ENCODE measurements around the gene EGLN1.

EGLN1 gene

DNA sequence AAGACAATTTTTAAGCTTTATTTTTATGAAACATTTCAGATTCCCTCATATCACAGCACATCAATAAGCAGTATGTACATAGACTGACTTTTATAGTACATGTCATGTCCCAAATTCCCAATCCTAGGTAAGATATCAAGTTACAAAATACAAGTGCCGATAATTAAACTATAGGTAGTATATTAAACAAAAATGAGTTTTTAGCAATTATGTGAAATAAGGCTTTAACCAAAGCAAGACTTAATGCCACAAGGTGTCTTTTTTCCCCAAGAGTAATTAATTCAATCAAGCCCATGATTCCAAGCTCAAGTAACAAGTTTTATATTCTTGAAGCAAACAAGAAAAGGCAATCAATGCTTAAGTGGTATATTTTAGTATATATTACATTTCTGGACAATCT, 89.3 kb downstream of the EGLN1 start:
- TF ChIP-seq, protein P1, sequence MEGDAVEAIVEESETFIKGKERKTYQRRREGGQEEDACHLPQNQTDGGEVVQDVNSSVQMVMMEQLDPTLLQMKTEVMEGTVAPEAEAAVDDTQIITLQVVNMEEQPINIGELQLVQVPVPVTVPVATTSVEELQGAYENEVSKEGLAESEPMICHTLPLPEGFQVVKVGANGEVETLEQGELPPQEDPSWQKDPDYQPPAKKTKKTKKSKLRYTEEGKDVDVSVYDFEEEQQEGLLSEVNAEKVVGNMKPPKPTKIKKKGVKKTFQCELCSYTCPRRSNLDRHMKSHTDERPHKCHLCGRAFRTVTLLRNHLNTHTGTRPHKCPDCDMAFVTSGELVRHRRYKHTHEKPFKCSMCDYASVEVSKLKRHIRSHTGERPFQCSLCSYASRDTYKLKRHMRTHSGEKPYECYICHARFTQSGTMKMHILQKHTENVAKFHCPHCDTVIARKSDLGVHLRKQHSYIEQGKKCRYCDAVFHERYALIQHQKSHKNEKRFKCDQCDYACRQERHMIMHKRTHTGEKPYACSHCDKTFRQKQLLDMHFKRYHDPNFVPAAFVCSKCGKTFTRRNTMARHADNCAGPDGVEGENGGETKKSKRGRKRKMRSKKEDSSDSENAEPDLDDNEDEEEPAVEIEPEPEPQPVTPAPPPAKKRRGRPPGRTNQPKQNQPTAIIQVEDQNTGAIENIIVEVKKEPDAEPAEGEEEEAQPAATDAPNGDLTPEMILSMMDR (conservative IDR thresholded peaks at IDR 0.05; ENCODE audit: low read depth, low read length) = no peak
- no peak for DNase-seq (ENCODE audit: low read depth)
- H3K4me3 ChIP-seq (ENCODE audit: low read depth, low read length) = no peak overlapping the region

DNA sequence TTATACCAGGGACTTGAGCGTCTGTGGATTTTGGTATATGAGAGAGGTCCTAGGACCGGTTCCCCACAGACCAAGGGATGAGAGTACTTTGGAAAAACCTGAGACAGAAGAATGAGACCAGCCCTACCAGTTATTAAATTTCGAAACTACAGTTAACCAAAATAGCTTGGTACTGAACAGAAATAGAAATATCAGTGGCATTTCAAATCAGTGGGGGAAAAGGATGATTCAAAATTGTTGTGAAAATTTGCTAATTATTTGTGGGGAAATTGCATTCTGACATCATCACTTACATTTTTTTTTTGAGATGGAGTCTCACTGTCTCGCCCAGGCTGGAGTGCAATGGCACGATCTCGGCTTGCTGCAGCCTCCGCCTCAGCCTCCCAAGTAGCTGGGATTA, 92.6 kb downstream of the EGLN1 start:
- TF ChIP-seq, protein P1 (conservative IDR thresholded peaks at IDR 0.05; ENCODE audit: low read depth, low read length) = no peak
- DNase-seq (ENCODE audit: low read depth) = no peak

DNA sequence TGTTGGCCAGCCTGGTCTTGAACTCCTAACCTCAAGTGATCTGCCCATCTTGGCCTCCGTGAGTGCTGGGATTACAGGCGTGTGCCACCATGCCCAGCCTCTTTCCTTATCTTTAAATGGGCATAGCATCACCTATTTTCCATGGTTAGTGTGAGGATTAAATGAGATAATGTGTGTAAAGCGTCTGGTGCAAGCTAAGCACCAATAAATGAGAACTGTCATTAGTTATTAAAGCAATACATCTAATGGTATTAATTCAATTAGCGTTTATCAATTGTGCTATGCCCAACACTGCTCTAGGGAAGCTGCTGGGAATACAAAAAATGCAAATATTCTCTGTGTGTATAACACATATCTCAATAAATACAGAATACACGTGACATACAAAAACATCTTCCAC, 94.5 kb downstream of the EGLN1 start:
- no peak for DNase-seq (ENCODE audit: low read depth)
- TF ChIP-seq, protein P1 (conservative IDR thresholded peaks at IDR 0.05; ENCODE audit: low read depth, low read length) = no peak

More for the DNA sequence above, 92.6 kb downstream of the EGLN1 start:
- H3K4me3 ChIP-seq (ENCODE audit: low read depth, low read length) = no peak overlapping the region

DNA sequence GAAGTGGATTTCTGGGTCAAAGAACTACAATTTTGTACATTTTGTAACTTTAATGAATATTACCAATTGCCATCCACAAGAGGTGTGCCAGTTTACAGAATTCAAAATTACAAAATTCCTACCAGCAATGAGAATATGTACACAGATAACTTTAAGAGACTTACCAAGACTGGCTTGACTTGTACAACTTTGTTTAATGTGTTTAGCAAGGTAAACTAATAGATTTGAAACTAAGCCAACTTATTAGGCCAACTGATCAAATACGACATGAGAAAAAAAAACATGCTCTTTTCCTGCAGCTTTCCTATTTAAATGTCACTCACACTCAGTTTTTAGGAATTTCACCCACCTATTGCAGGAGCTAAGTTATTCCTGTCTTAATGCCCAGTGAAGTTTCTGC, 95.8 kb downstream of the EGLN1 start:
- TF ChIP-seq, protein P1 (conservative IDR thresholded peaks at IDR 0.05; ENCODE audit: low read depth, low read length) = no peak
- DNase-seq (ENCODE audit: low read depth) = no peak
- H3K4me3 ChIP-seq (ENCODE audit: low read depth, low read length) = no peak overlapping the region

More for the DNA sequence above, 94.5 kb downstream of the EGLN1 start:
- H3K4me3 ChIP-seq (ENCODE audit: low read depth, low read length) = no peak overlapping the region

DNA sequence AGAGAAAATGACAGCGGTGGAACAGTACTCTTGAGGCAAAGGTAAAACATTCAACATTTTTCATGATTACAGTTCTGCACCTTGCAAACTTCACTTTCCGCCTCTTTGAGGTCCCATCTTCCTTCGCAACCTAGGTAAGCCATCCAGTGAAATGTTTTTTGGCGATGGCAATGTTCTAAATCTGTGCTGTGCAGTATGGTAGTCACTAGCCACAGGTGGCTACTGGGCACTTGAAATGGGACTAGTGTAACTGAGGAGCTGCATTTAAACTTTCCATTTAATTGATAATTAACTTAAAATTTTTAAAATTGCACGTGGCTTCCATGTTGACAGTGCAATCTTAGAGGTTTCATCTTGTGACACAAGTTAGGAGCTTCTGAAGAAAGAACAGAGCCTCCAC, 97.4 kb downstream of the EGLN1 start:
- no peak for DNase-seq (ENCODE audit: low read depth)
- TF ChIP-seq, protein P1 (conservative IDR thresholded peaks at IDR 0.05; ENCODE audit: low read depth, low read length) = no peak
- no peak overlapping the region for H3K4me3 ChIP-seq (ENCODE audit: low read depth, low read length)

DNA sequence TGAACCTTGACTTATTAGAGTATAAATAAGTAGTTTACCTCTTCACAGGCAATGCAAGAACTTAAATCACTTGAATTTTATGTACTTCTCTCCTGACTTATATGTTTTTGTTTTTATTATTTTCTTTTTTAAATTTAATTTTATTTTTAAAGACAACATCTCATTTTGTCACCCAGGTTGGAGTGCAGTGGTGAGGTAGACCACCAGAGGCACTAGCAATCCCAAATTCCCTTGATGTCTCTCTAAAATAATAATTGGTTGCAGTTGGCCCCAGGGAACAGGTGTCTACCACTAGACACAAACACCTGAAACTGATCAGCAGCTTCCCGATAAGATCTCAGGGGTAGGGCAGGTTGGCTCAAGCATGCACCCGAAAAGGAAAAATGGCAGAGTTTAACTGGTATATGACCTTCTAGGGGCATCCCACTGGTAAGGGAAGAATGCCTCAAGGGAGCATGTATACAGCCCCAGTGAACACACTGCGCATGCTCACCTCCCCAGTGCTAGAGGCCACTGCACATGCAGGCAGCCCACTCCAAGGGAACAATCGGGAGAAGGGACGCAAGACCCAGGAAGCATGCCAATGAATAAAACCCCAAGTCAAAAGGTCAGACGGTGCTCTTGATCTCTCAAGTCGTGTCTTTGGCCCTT, 99.1 kb downstream of the EGLN1 start:
- H3K4me3 ChIP-seq (ENCODE audit: low read depth, low read length) = no peak overlapping the region
- TF ChIP-seq, protein P1 (conservative IDR thresholded peaks at IDR 0.05; ENCODE audit: low read depth, low read length) = peak; percentile 33
- DNase-seq (ENCODE audit: low read depth) = no peak

DNA sequence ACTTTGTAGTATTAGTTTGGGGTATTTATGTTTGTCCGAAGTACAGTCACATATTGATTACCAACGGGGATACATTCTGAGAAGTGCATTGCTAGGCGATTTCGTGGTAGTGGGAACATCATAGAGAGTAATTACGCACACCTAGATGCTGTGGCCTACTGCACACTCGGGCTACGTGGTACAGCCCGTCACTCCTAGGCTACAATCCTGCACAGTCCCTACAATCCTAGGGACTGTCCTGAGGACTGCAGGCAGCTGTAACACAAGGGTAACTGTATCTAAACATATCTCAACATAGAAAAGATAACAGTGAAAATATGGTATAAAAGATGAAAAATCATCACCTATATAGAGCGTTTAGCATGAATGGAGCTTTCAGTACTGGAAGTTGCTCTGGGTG, 103.0 kb downstream of the EGLN1 start:
- no peak overlapping the region for H3K4me3 ChIP-seq (ENCODE audit: low read depth, low read length)
- DNase-seq (ENCODE audit: low read depth) = no peak
- TF ChIP-seq, protein P1 (conservative IDR thresholded peaks at IDR 0.05; ENCODE audit: low read depth, low read length) = no peak

Data from choroid plexus epithelial cell (primary cell).